Measurements from ENCODE around the gene PLCB1.
"Not testable (repeated sequence)": the region's sequence is repeated elsewhere in the genome, so short reads cannot be mapped to it uniquely, and the experiment has no call there.

Gene PLCB1

GRCh38 chr20:8808202-8808535 is 676.1 kb downstream of the PLCB1 start:
- Histone ChIP-seq H3K9me3 (ENCODE audit: low read length) (peaks cover 1% of the 10 kb centered on the region), H3K4me1 (ENCODE audit: insufficient read depth, low read length) (peaks cover 2% of the 10 kb centered on the region), H3K27me3 (ENCODE audit: insufficient read depth, low read length) (no peaks in the 10 kb centered on the region), H3K36me3 (ENCODE audit: insufficient read depth, low read length) (no peaks in the 10 kb centered on the region), H3K4me3 (ENCODE audit: low read length) (no peak overlapping the region), H2AFZ (ENCODE audit: low read depth, low read length) (no peak overlapping the region)

- no peaks in the 10 kb centered on the region for H3K27me3 ChIP-seq (ENCODE audit: insufficient read depth, low read length)
- H3K4me3 ChIP-seq (ENCODE audit: low read length), result no peak overlapping the region
- H2AFZ ChIP-seq (ENCODE audit: low read depth, low read length), result no peak overlapping the region
- no peaks in the 10 kb centered on the region for H3K36me3 ChIP-seq (ENCODE audit: insufficient read depth, low read length)
- peaks cover 1% of the 10 kb centered on the region for H3K9me3 ChIP-seq (ENCODE audit: low read length)
- peaks cover 2% of the 10 kb centered on the region for H3K4me1 ChIP-seq (ENCODE audit: insufficient read depth, low read length)
Measured at GRCh38 chr20:8809107-8809953, 677.3 kb downstream of the PLCB1 start.

DNA sequence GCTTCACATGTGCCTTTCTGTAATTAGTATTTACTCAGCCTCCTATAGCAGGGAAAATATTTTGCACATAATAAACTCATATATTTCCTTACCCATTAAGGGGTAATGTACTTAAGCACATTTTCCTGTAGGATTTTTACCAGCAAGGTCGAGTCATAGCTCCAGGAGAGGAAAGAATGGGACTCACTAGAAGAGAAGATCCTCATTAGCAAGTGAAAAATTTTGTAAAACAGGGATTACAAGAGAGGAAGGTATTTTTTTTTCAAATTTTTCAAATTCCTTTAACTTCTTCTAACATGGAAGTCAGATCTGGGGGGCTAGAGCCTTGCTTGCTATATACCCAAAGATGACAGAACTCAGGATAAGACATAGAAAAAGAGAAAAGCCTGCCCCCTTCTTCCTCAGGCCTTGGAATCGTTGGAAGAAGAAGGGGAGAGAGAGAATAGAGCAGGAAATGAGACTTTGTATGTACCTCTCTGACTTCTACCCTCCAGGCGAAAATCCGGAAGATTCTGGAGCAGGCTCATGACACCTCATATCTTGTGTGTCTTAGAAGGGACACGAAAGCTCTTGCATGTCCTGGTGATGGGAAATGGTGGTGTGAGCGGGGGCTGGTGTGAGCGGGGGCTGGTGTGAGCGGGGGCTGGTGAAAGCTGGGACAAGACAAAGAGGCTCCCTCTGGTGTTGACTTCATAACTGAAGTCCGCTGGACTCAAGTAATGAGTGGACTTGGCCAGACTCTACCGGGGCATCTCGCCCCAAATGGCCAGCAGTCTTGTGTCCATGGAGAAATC is 679.9 kb downstream of the PLCB1 start:
- Histone ChIP-seq H3K9me3 (ENCODE audit: low read length) (peaks cover 1% of the 10 kb centered on the region), H3K36me3 (ENCODE audit: insufficient read depth, low read length) (no peaks in the 10 kb centered on the region), H3K27me3 (ENCODE audit: insufficient read depth, low read length) (no peaks in the 10 kb centered on the region), H2AFZ (ENCODE audit: low read depth, low read length) (no peak overlapping the region), H3K4me3 (ENCODE audit: low read length) (no peak overlapping the region), H3K4me1 (ENCODE audit: insufficient read depth, low read length) (peaks cover 2% of the 10 kb centered on the region)

DNA sequence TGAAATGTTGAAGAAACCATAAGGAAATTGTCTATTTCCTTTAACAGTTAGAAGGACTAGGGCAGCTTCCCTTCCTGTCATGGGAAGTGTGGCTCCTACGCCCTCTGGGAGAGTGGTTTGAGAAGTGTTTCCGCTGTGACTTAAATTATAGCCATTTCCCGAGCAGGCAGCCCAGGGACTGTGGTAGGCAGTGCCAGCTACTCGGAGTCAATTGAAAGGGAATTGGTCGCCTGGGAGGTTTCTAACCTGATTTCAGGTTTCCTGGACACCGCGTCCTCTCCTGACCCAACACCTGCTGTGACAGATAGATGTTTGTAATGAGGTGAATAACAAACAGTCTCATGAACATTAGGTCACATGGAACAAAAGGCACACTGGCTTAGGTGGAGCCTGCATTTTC is 680.8 kb downstream of the PLCB1 start:
- Histone ChIP-seq H3K4me1 (ENCODE audit: insufficient read depth, low read length) (peaks cover 2% of the 10 kb centered on the region), H3K9me3 (ENCODE audit: low read length) (peaks cover 1% of the 10 kb centered on the region), H2AFZ (ENCODE audit: low read depth, low read length) (no peak overlapping the region), H3K27me3 (ENCODE audit: insufficient read depth, low read length) (no peaks in the 10 kb centered on the region), H3K4me3 (ENCODE audit: low read length) (no peak overlapping the region), H3K36me3 (ENCODE audit: insufficient read depth, low read length) (no peaks in the 10 kb centered on the region)

- no peak overlapping the region for H2AFZ ChIP-seq (ENCODE audit: low read depth, low read length)
- no peaks in the 10 kb centered on the region for H3K27me3 ChIP-seq (ENCODE audit: insufficient read depth, low read length)
- H3K9me3 ChIP-seq (ENCODE audit: low read length), result peaks cover 1% of the 10 kb centered on the region
- H3K4me3 ChIP-seq (ENCODE audit: low read length), result no peak overlapping the region
- H3K36me3 ChIP-seq (ENCODE audit: insufficient read depth, low read length), result no peaks in the 10 kb centered on the region
- peaks cover 2% of the 10 kb centered on the region for H3K4me1 ChIP-seq (ENCODE audit: insufficient read depth, low read length)
Measured at GRCh38 chr20:8815208-8815607, 683.1 kb downstream of the PLCB1 start.

- Histone ChIP-seq H2AFZ (ENCODE audit: low read depth, low read length) (no peak overlapping the region), H3K9me3 (ENCODE audit: low read length) (no peaks in the 10 kb centered on the region), H3K4me1 (ENCODE audit: insufficient read depth, low read length) (no peaks in the 10 kb centered on the region), H3K4me3 (ENCODE audit: low read length) (no peak overlapping the region), H3K27me3 (ENCODE audit: insufficient read depth, low read length) (no peaks in the 10 kb centered on the region), H3K36me3 (ENCODE audit: insufficient read depth, low read length) (no peaks in the 10 kb centered on the region)
Measured at GRCh38 chr20:8829256-8829655, 697.2 kb downstream of the PLCB1 start.

- H3K27me3 ChIP-seq (ENCODE audit: insufficient read depth, low read length); H2AFZ ChIP-seq (ENCODE audit: low read depth, low read length); H3K4me3 ChIP-seq (ENCODE audit: low read length); H3K9me3 ChIP-seq (ENCODE audit: low read length); H3K36me3 ChIP-seq (ENCODE audit: insufficient read depth, low read length): not testable (repeated sequence)
- H3K4me1 ChIP-seq (ENCODE audit: insufficient read depth, low read length), result peaks cover 11% of the 10 kb centered on the region
Measured at GRCh38 chr20:8834294-8834693, 702.2 kb downstream of the PLCB1 start.

- H2AFZ ChIP-seq (ENCODE audit: low read depth, low read length), result no peak overlapping the region
- no peaks in the 10 kb centered on the region for H3K27me3 ChIP-seq (ENCODE audit: insufficient read depth, low read length)
- H3K9me3 ChIP-seq (ENCODE audit: low read length), result no peaks in the 10 kb centered on the region
- H3K4me1 ChIP-seq (ENCODE audit: insufficient read depth, low read length), result peaks cover 11% of the 10 kb centered on the region
- H3K36me3 ChIP-seq (ENCODE audit: insufficient read depth, low read length), result no peaks in the 10 kb centered on the region
- no peak overlapping the region for H3K4me3 ChIP-seq (ENCODE audit: low read length)
Measured at GRCh38 chr20:8834851-8835250, 702.8 kb downstream of the PLCB1 start.

GRCh38 chr20:8837396-8837795 is 705.3 kb downstream of the PLCB1 start:
- Histone ChIP-seq H2AFZ (ENCODE audit: low read depth, low read length) (no peak overlapping the region), H3K4me3 (ENCODE audit: low read length) (no peak overlapping the region), H3K27me3 (ENCODE audit: insufficient read depth, low read length) (no peaks in the 10 kb centered on the region), H3K9me3 (ENCODE audit: low read length) (no peaks in the 10 kb centered on the region), H3K4me1 (ENCODE audit: insufficient read depth, low read length) (peaks cover 11% of the 10 kb centered on the region), H3K36me3 (ENCODE audit: insufficient read depth, low read length) (no peaks in the 10 kb centered on the region)

GRCh38 chr20:8842525-8842924 is 710.5 kb downstream of the PLCB1 start:
- H3K9me3 ChIP-seq (ENCODE audit: low read length), result no peaks in the 10 kb centered on the region
- H3K4me3 ChIP-seq (ENCODE audit: low read length), result no peak overlapping the region
- H3K4me1 ChIP-seq (ENCODE audit: insufficient read depth, low read length), result no peaks in the 10 kb centered on the region
- no peaks in the 10 kb centered on the region for H3K27me3 ChIP-seq (ENCODE audit: insufficient read depth, low read length)
- H3K36me3 ChIP-seq (ENCODE audit: insufficient read depth, low read length), result no peaks in the 10 kb centered on the region
- H2AFZ ChIP-seq (ENCODE audit: low read depth, low read length), result no peak overlapping the region

GRCh38 chr20:8844179-8844578 is 712.1 kb downstream of the PLCB1 start:
- H3K4me1 ChIP-seq (ENCODE audit: insufficient read depth, low read length), result no peaks in the 10 kb centered on the region
- H3K4me3 ChIP-seq (ENCODE audit: low read length), result no peak overlapping the region
- no peaks in the 10 kb centered on the region for H3K27me3 ChIP-seq (ENCODE audit: insufficient read depth, low read length)
- no peaks in the 10 kb centered on the region for H3K9me3 ChIP-seq (ENCODE audit: low read length)
- no peak overlapping the region for H2AFZ ChIP-seq (ENCODE audit: low read depth, low read length)
- no peaks in the 10 kb centered on the region for H3K36me3 ChIP-seq (ENCODE audit: insufficient read depth, low read length)

GRCh38 chr20:8849990-8850389 is 717.9 kb downstream of the PLCB1 start:
- Histone ChIP-seq H2AFZ (ENCODE audit: low read depth, low read length) (no peak overlapping the region), H3K27me3 (ENCODE audit: insufficient read depth, low read length) (no peaks in the 10 kb centered on the region), H3K4me1 (ENCODE audit: insufficient read depth, low read length) (peaks cover 32% of the 10 kb centered on the region), H3K36me3 (ENCODE audit: insufficient read depth, low read length) (no peaks in the 10 kb centered on the region), H3K9me3 (ENCODE audit: low read length) (no peaks in the 10 kb centered on the region), H3K4me3 (ENCODE audit: low read length) (no peak overlapping the region)

DNA sequence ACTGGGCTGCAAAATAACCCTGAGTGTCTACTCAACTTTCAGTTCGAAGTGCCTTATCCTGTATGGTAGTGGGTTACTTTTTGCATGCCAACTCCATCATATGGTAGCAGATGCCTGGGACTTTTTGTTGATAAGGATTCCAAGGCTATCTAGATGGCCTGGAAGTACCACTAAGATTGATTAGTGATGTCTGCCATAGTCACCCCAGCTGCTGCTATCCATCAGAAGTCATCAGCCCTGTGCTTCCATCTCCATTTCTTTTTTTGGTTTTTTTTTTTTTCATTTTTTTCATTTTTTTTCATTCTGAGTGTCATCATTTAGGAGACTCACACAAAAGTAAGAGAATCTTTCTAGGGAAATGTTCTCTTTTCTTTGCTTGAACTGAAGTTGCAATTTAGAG is 719.4 kb downstream of the PLCB1 start:
- H3K9me3 ChIP-seq (ENCODE audit: low read length), result no peaks in the 10 kb centered on the region
- no peaks in the 10 kb centered on the region for H3K36me3 ChIP-seq (ENCODE audit: insufficient read depth, low read length)
- H3K4me1 ChIP-seq (ENCODE audit: insufficient read depth, low read length), result peaks cover 32% of the 10 kb centered on the region
- H3K4me3 ChIP-seq (ENCODE audit: low read length), result no peak overlapping the region
- H3K27me3 ChIP-seq (ENCODE audit: insufficient read depth, low read length), result no peaks in the 10 kb centered on the region
- no peak overlapping the region for H2AFZ ChIP-seq (ENCODE audit: low read depth, low read length)

Data from neuron (in vitro differentiated cells).